GM18498 (cell line): ENCODE data around the gene HLA-DPA1.

Experiments
- ATAC-seq: cut with Tn5 transposase; IDR thresholded peaks from one replicate; pipeline ENCODE4 v1.9.1; 2021; ENCODE audit warnings: mild to moderate bottlenecking, moderate library complexity; ENCODE audit not compliant: unreplicated experiment

HLA-DPA1 gene

GRCh38 chr6:33018418-33018817 lies 55.0 kb downstream of the HLA-DPA1 start:
- ATAC-seq, result no peak

- ATAC-seq, result no peak
Observed at GRCh38 chr6:33017694-33018353, 55.6 kb downstream of the HLA-DPA1 start.

GRCh38 chr6:33017018-33017417 lies 56.4 kb downstream of the HLA-DPA1 start:
- no peak for ATAC-seq

- no peak for ATAC-seq
Observed at GRCh38 chr6:33015798-33016197, 57.7 kb downstream of the HLA-DPA1 start.

- no peak for ATAC-seq
Observed at GRCh38 chr6:33014841-33015634, 58.4 kb downstream of the HLA-DPA1 start.
